DOHH2 (cell line): Measurements from ENCODE around the gene KCNMA1.

Source experiments
- EZH2phosphoT487 ChIP-seq: fragments of 200-600 bp; sonication (generic); IDR thresholded peaks from 2 replicates; pipeline ENCODE4 v1.6.1; 2017; ENCODE audit warnings: borderline replicate concordance, mild to moderate bottlenecking, antibody characterized with exemption, low read length, moderate library complexity, mixed read lengths
- TF ChIP-seq, protein P1 (sequence below): fragments of 200-600 bp; sonication (generic); IDR thresholded peaks from one replicate; pipeline ENCODE4 v1.5.1; 2014; ENCODE audit warnings: antibody characterized with exemption, mild to moderate bottlenecking, low read depth, low read length; ENCODE audit not compliant: poor library complexity, severe bottlenecking

DNA sequence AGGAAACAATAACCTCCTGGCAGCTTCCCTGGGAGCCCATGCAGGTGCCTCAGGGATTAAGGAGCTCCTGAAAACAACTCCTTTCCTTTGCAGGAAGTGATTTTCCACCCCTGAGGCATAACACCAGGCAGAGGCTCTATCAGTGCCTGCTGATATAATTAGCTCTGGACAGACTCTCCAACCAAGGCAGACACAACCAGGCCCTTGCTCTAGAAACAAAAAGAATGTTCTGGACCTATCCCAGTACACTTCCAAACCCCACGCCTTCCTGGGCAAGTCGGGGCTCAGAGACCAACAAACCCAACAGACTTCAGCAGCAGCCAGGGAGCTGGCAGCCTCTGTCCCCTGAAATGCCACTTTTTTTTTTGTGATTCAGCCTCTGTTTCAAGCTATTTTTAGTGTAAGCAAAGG is 247.1 kb downstream of the KCNMA1 start:
- TF ChIP-seq, protein P1, sequence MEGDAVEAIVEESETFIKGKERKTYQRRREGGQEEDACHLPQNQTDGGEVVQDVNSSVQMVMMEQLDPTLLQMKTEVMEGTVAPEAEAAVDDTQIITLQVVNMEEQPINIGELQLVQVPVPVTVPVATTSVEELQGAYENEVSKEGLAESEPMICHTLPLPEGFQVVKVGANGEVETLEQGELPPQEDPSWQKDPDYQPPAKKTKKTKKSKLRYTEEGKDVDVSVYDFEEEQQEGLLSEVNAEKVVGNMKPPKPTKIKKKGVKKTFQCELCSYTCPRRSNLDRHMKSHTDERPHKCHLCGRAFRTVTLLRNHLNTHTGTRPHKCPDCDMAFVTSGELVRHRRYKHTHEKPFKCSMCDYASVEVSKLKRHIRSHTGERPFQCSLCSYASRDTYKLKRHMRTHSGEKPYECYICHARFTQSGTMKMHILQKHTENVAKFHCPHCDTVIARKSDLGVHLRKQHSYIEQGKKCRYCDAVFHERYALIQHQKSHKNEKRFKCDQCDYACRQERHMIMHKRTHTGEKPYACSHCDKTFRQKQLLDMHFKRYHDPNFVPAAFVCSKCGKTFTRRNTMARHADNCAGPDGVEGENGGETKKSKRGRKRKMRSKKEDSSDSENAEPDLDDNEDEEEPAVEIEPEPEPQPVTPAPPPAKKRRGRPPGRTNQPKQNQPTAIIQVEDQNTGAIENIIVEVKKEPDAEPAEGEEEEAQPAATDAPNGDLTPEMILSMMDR: no peak
- TF ChIP-seq EZH2phosphoT487: no peak
